Measurements from ENCODE around the gene LAMA1. TPM values are rescaled to one million over a fixed set of nuclear protein-coding genes. Genes with fewer than 3 reads are reported as not detected.

The LAMA1 gene
- total and polyA plus RNA-seq, 2 of the 4 experiments (the other 2 are of a cell fraction), result 10.9 to 15.5 TPM

GRCh38 chr18:7164323-7165004, 46.9 kb upstream of the LAMA1 start:
- ChIA-PET CTCF (interaction anchor here (1.4 to 2.0 kb wide), 3 partner anchors 9 to 28 kb away, joined by 3 to 4 read pairs (median 3); no protein-coding TSS in a partner anchor), POLR2A (ENCODE audit: unreplicated experiment) (interaction anchor here (0.5 kb wide), 1 partner anchor 1371 kb away, joined by 3 read pairs; no protein-coding TSS in a partner anchor)
- Histone ChIP-seq H2BK120ac (ENCODE audit: low read depth, low read length) (no peak overlapping the region), H3K4me2 (ENCODE audit: low read depth, low read length) (no peak overlapping the region), H3K27ac (ENCODE audit: insufficient read depth, low read length) (no peak overlapping the region), H4K20me1 (ENCODE audit: insufficient read depth, low read length) (no peaks in the 10 kb centered on the region), H2BK15ac (ENCODE audit: low read depth, low read length) (no peak overlapping the region), H4K8ac (ENCODE audit: low read depth in 2 of 2, low read length in 2 of 2) (no peak overlapping the region), H2AK9ac (replicated peaks; ENCODE audit: low read depth, low read length, poor library complexity) (no peak overlapping the region), H3K9me1 (ENCODE audit: insufficient read depth, low read length) (no peaks in the 10 kb centered on the region), H3K79me1 (ENCODE audit: low read depth in 1 of 2, low read length in 2 of 2) (no peaks in the 10 kb centered on the region), H3K4me1 (ENCODE audit: control insufficient read depth, insufficient read depth, low read length) (peaks cover 5% of the 10 kb centered on the region), H4K91ac (ENCODE audit: insufficient read depth, low read depth, low read length) (no peak overlapping the region), H3K27me3 (ENCODE audit: control insufficient read depth, insufficient read depth, low read length) (no peaks in the 10 kb centered on the region), H2AFZ (replicated peaks; ENCODE audit: low read length, poor library complexity) (no peak overlapping the region), H3K14ac (replicated peaks; ENCODE audit: low read depth, low read length) (no peak overlapping the region), H3K18ac (ENCODE audit: low read depth, low read length) (no peak overlapping the region), H2BK20ac (ENCODE audit: low read depth, low read length) (no peak overlapping the region), H3K36me3 (ENCODE audit: control insufficient read depth, insufficient read depth, low read length) (no peaks in the 10 kb centered on the region), H2BK5ac (ENCODE audit: low read depth, low read length, poor library complexity, severe bottlenecking) (no peak overlapping the region), H3K56ac (ENCODE audit: extremely low read depth, insufficient read depth, low read length) (no peak overlapping the region), H3K9me3 (ENCODE audit: control insufficient read depth, insufficient read depth, low read length) (no peaks in the 10 kb centered on the region), H3K23ac (ENCODE audit: low read depth, low read length) (no peak overlapping the region), H3K4ac (ENCODE audit: low read depth, low read length) (0 out of 2 replicates have a peak overlapping the region, but pooled peaks have one; percentile 7), H3K9ac (ENCODE audit: low read depth, low read length) (no peak overlapping the region), H4K5ac (ENCODE audit: low read depth, low read length) (no peak overlapping the region), H2AK5ac (ENCODE audit: low read depth, low read length) (no peak overlapping the region), H3K4me3 (ENCODE audit: insufficient read depth, low read depth, low read length) (no peak overlapping the region)
- BruUV-seq (replicated peaks), result no TSS peak
- dilution Hi-C loops (cut with HindIII; ENCODE audit: low sequenced_read_pairs, unreplicated experiment), result no loop called here
- in situ Hi-C loops (cut with MboI; ENCODE audit: low sequenced_read_pairs), result no loop called here
- WGBS, 2 experiments (ENCODE audit: extremely low coverage in 2 of 2, insufficient read length in 1 of 2), result 20% methylated on average over 2 of the region's 8 CpGs; no CpG with 5 or more reads in 1 of the 2 experiments
- ATAC-seq (ENCODE audit: low read depth) (peak; percentile 59; the same call in 1 of the 2 replicates), DNase-seq (peak; percentile 15)
- TF ChIP-seq MAFK (IDR thresholded peaks at IDR 0.05; ENCODE audit: low read depth, low read length) (no peak), FOS (IDR thresholded peaks at IDR 0.05; ENCODE audit: low read depth, low read length) (no peak), POLR2A (IDR thresholded peaks at IDR 0.05; ENCODE audit: low read depth, low read length) (no peak), SMC3 (IDR thresholded peaks at IDR 0.05; ENCODE audit: low read depth, low read length) (no peak), USF2 (IDR thresholded peaks at IDR 0.05; ENCODE audit: low read depth, low read length) (no peak), CEBPB (IDR thresholded peaks at IDR 0.05; ENCODE audit: low read depth, low read length) (no peak), CTCF (conservative IDR thresholded peaks at IDR 0.05; ENCODE audit: low read depth, low read length) (peak; percentile 32; the same call in 1 of the 2 replicates), NFE2L2 (IDR thresholded peaks at IDR 0.05; ENCODE audit: low read depth, low read length) (no peak), BHLHE40 (IDR thresholded peaks at IDR 0.05; ENCODE audit: low read depth, low read length) (peak; percentile 50; the same call in 1 of the 2 replicates), RCOR1 (IDR thresholded peaks at IDR 0.05; ENCODE audit: insufficient replicate concordance, low read length) (no peak), RAD21 (IDR thresholded peaks at IDR 0.05; ENCODE audit: low read length) (peak; percentile 25; the same call in 1 of the 2 replicates), ELK1 (IDR thresholded peaks at IDR 0.05; ENCODE audit: borderline replicate concordance, low read depth, low read length) (no peak)
- intact Hi-C loops (cut with micrococcal nuclease), result no loop called here
